Common myeloid progenitor, CD34-positive (primary cell): ENCODE results near the gene SNX15.

Experiments
- CTCF ChIA-PET: fragments of 350-600 bp; sonication (Branson Sonifier 250); formaldehyde crosslinking; loops from one replicate; lab custom pipeline; 2021; ENCODE audit warnings: antibody characterized with exemption; lab: Charles Lee
- POLR2A ChIA-PET: fragments of 350-600 bp; sonication (Branson Sonifier 250); formaldehyde crosslinking; loops from one replicate; lab custom pipeline; 2021; ENCODE audit warnings: antibody characterized with exemption; lab: Charles Lee
- DNase-seq, 3 donors: peaks; one replicate each; pipeline versions ENCODE4 v3.0.0 to v3.0.0-alpha.2; 2013
- H3K27ac ChIP-seq, 2 experiments: 1 replicate in 1 of 2; 2 replicates in 1 of 2; pipeline ENCODE4 v1.7.0; 2013; ENCODE audit warnings: inconsistent platforms in 2 of 2, low read length in 2 of 2, mild to moderate bottlenecking in 2 of 2, low read depth in 1 of 2, moderate library complexity in 1 of 2; ENCODE audit not compliant: severe bottlenecking in 2 of 2, insufficient read depth in 1 of 2, poor library complexity in 1 of 2
- H3K27me3 ChIP-seq, 5 experiments: replicated peaks in 2 of 5; 1 replicate in 3 of 5; 2 replicates in 2 of 5; pipeline versions ENCODE4 v1.6.1 to v1.7.0; 2013; ENCODE audit warnings: low read length in 4 of 5, mild to moderate bottlenecking in 2 of 5, moderate library complexity in 2 of 5, inconsistent platforms in 1 of 5; ENCODE audit not compliant: insufficient read depth in 5 of 5, control insufficient read depth in 4 of 5
- H3K36me3 ChIP-seq, 4 experiments: 1 replicate in 2 of 4; 2 replicates in 2 of 4; pipeline versions ENCODE4 v1.6.1 to v1.7.0; 2013; ENCODE audit warnings: low read length in 3 of 4, control low read depth in 1 of 4, mild to moderate bottlenecking in 1 of 4; ENCODE audit not compliant: control insufficient read depth in 4 of 4, insufficient read depth in 4 of 4
- H3K4me1 ChIP-seq, 4 experiments: 1 replicate in 3 of 4; 2 replicates in 1 of 4; pipeline versions ENCODE4 v1.6.1 to v1.7.1; 2013; ENCODE audit warnings: low read length in 3 of 4, mild to moderate bottlenecking in 3 of 4, control low read depth in 1 of 4, inconsistent platforms in 1 of 4, moderate library complexity in 1 of 4; ENCODE audit not compliant: control insufficient read depth in 4 of 4, insufficient read depth in 4 of 4; ENCODE audit errors: control extremely low read depth in 1 of 4
- H3K4me3 ChIP-seq, 7 experiments: 1 replicate in 4 of 7; 2 replicates in 3 of 7; pipeline versions ENCODE4 v1.5.1 to v1.7.0; 2013; ENCODE audit warnings: mild to moderate bottlenecking in 7 of 7, low read length in 6 of 7, moderate library complexity in 6 of 7, inconsistent platforms in 2 of 7, low read depth in 2 of 7, control low read depth in 1 of 7; ENCODE audit not compliant: insufficient read depth in 4 of 7, control insufficient read depth in 1 of 7; ENCODE audit errors: extremely low read depth in 1 of 7
- H3K9me3 ChIP-seq, 5 experiments: 1 replicate in 4 of 5; 2 replicates in 1 of 5; pipeline versions ENCODE4 v1.6.1 to v1.7.1; 2013; ENCODE audit warnings: low read length in 4 of 5, mild to moderate bottlenecking in 2 of 5, inconsistent platforms in 1 of 5, low read depth in 1 of 5, moderate library complexity in 1 of 5; ENCODE audit not compliant: control insufficient read depth in 4 of 5, insufficient read depth in 2 of 5; ENCODE audit errors: control extremely low read depth in 1 of 5
- WGBS: methylation state at CpG from one replicate; pipeline ENCODE4 v1.1.5; 2013; ENCODE audit not compliant: insufficient coverage; 5-methylcytosine and 5-hydroxymethylcytosine counted together

The SNX15 gene

DNA sequence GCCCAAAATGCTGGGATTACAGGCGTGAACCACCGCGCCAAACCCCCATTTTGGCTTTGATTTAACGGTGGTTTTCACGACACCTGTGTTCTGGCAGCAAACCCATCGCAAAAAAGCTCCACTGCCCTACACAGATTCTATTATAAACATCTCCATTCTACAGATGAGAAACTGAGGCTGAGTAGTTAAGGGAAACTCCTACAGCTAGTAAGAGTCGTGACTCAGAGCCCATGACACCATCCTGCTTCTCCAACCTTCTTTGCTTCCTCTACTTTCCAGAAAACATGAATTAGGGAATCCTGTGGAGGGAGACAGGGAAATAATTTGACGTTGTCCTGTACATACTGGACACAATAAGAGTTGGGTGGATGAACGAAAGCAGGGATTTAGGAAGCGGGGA, 429 bp upstream of the SNX15 start:
- Histone ChIP-seq H3K27me3 (no peaks in the 10 kb centered on the region), H3K27ac (peak overlapping the region in 1 of 2 experiments; percentile 71), H3K9me3 (no peaks in the 10 kb centered on the region), H3K36me3 (peaks cover 0 to 4% (median 4%) of the 10 kb centered on the region in 4 experiments), H3K4me3 (peak overlapping the region in 4 of 7 experiments; percentile 55 to 73 (median 66)), H3K4me1 (peaks cover 6 to 18% (median 16%) of the 10 kb centered on the region in 4 experiments)
- POLR2A ChIA-PET: interaction anchor here (2.0 kb wide), 1 partner anchor 13 kb away, joined by 5 read pairs; the partner anchor contains the start of gene ARL2
- CTCF ChIA-PET: interaction anchor here (0.5 to 4.2 kb wide), 8 partner anchors 9 to 96 kb away, joined by 3 to 21 read pairs (median 4); partner anchors contain the start of genes ARL2 and SAC3D1
- WGBS: 82% methylated on average over 10 of the region's 10 CpGs
- DNase-seq: no peak

DNA sequence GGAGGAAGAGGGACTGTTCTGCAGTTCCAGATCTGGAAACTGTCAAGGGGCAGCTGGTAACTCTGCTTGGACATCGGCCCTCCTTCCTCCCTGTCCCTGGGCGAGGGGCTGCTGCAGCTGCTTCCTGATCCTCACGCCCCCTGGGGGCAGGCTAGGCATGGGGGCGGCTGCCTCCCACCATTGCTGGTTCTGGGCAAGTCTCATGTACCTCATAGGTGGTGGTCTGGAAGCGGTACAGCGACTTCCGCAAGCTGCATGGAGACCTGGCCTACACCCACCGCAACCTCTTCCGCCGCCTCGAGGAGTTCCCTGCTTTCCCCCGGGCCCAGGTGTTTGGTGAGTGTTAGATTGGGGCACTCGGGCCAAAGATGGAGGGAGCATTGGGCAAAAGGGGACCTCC, 5.0 kb downstream of the SNX15 start:
- Histone ChIP-seq H3K27ac (no peak overlapping the region), H3K4me3 (no peak overlapping the region), H3K27me3 (no peaks in the 10 kb centered on the region), H3K36me3 (peaks cover 7 to 34% (median 18%) of the 10 kb centered on the region in 4 experiments), H3K4me1 (peaks cover 6 to 13% (median 12%) of the 10 kb centered on the region in 4 experiments), H3K9me3 (no peaks in the 10 kb centered on the region)
- no peak for DNase-seq
- 96% methylated on average over 8 of the region's 13 CpGs for WGBS
- ChIA-PET CTCF (interaction anchor here (1.7 kb wide), 1 partner anchor 51 kb away, joined by 6 read pairs; the partner anchor contains the start of gene CDCA5), POLR2A (no interaction called here)

DNA sequence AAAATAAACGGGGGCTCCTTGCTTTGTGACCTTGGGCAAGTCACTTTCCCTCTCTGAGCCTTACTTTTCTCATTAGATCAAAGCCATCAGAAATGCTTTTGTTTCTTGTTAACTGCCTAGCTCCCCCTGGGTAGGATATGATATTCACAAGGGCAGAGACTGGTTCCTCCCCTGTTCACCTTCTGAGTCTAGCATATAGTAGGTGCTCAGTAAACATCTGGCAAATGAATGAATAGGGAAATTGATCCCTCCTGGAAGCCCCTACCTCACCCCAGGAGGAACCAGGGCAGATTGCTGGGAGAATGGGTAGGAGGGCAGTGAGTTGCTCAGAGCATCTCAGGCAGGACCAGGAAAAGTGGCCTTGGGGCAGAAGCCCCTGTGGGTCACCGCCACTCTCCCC, 7.2 kb downstream of the SNX15 start:
- H3K27me3 ChIP-seq: no peaks in the 10 kb centered on the region
- no peak for DNase-seq
- 100% methylated on average over 2 of the region's 2 CpGs for WGBS
- no peak overlapping the region for H3K4me3 ChIP-seq
- ChIA-PET CTCF (interaction anchor here (0.8 to 2.3 kb wide), 4 partner anchors 8 to 48 kb away, joined by 3 to 6 read pairs (median 3); no protein-coding TSS in a partner anchor), POLR2A (no interaction called here)
- H3K36me3 ChIP-seq: peaks cover 9 to 48% (median 27%) of the 10 kb centered on the region in 4 experiments
- H3K27ac ChIP-seq: no peak overlapping the region
- peaks cover 0 to under 1% (median 0%) of the 10 kb centered on the region in 4 experiments for H3K4me1 ChIP-seq
- H3K9me3 ChIP-seq: no peaks in the 10 kb centered on the region

DNA sequence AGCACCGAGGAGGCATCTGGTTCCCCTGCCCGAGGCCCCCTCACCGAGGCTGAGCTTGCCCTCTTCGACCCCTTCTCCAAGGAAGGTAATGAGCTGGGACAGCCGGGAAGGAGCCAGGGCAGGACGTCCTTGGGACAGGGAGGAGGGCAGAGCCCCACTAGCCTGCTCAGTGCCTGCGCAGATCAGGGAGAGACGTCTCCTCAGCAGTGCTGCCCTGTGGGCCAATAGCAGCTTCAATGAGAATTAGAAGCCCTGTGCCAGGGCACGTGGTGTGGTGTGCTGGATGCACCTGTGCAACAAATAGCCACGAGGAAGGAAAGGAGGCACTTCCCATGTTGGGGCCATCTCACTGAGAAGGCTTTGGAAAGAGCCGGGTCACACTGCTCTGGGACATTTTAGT, 8.3 kb downstream of the SNX15 start:
- CTCF ChIA-PET: interaction anchor here (1.1 to 2.3 kb wide), 4 partner anchors 9 to 39 kb away, joined by 3 to 8 read pairs (median 6); partner anchors contain the start of gene SNX15
- WGBS: 94% methylated on average over 9 of the region's 11 CpGs
- Histone ChIP-seq H3K4me3 (no peak overlapping the region), H3K9me3 (no peaks in the 10 kb centered on the region), H3K27ac (no peak overlapping the region), H3K4me1 (peaks cover 2 to 11% (median 8%) of the 10 kb centered on the region in 4 experiments), H3K36me3 (peaks cover 9 to 48% (median 29%) of the 10 kb centered on the region in 4 experiments), H3K27me3 (no peaks in the 10 kb centered on the region)
- DNase-seq: no peak
- POLR2A ChIA-PET: no interaction called here

DNA sequence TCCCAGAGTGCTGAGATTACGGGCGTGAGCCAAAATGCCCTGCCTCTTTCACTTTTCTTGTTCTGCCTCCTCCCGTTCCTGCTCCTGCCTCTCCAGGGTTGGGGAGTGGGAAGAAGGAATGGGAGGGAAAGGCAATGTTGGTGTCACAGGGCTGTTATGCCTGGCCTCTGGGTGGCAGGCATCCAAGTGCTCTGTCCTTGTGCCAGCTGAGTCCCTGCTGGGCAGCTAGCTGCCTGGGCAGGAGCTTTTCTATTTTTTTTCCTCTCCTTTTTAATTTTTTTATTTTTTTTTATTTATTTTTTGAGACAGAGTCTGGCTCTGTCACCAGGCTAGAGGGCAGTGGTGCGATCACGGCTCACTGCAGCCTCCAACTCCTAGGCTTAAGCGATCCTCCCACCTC, 9.7 kb downstream of the SNX15 start:
- Histone ChIP-seq H3K4me1 (peaks cover 2 to 17% (median 16%) of the 10 kb centered on the region in 4 experiments), H3K27me3 (no peaks in the 10 kb centered on the region), H3K36me3 (peaks cover 9 to 46% (median 29%) of the 10 kb centered on the region in 4 experiments), H3K9me3 (no peaks in the 10 kb centered on the region), H3K27ac (no peak overlapping the region), H3K4me3 (no peak overlapping the region)
- DNase-seq: no peak
- POLR2A ChIA-PET: no interaction called here
- CTCF ChIA-PET: interaction anchor here (1.2 to 2.2 kb wide), 3 partner anchors 22 to 43 kb away, joined by 3 to 8 read pairs (median 5); partner anchors contain the start of gene ARL2
- 95% methylated on average over 3 of the region's 6 CpGs for WGBS

DNA sequence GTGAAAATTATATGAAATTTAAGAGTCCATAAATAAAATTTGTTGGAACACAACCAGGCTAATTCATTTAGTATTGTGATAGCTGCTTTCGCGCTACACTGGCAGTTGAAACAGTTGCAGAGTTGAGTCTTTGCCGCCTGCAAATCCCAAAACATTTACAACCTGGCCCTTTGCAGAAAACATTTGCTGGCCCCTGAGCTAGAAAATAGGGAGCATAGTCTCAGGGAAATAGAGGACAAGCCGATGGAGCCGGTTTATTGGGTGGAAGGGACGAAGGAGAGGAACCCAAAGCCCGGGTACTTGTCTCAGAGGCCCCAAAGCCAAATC, 13.2 kb downstream of the SNX15 start:
- peak overlapping the region in 1 of 2 experiments; percentile 75 for H3K27ac ChIP-seq
- DNase-seq: no peak
- H3K9me3 ChIP-seq: no peaks in the 10 kb centered on the region
- peaks cover 9 to 41% (median 30%) of the 10 kb centered on the region in 4 experiments for H3K36me3 ChIP-seq
- peak overlapping the region; percentile 59 to 85 (median 76) for H3K4me3 ChIP-seq
- H3K27me3 ChIP-seq: no peaks in the 10 kb centered on the region
- peaks cover 2 to 37% (median 22%) of the 10 kb centered on the region in 4 experiments for H3K4me1 ChIP-seq
- ChIA-PET POLR2A (no interaction called here), CTCF (interaction anchor here (0.7 to 2.9 kb wide), 8 partner anchors 11 to 71 kb away, joined by 3 to 13 read pairs (median 4); partner anchors contain the start of genes ARL2, NAALADL1 and TM7SF2)
- WGBS: 40% methylated on average over 7 of the region's 7 CpGs
